IPS DF 19.7 (cell line): ENCODE measurements around the gene COX6A1.
"Not testable (repeated sequence)": the region's sequence is repeated elsewhere in the genome, so short reads cannot be mapped to it uniquely, and the experiment has no call there.

Experiments
- DNase-seq: peaks from one replicate; pipeline ENCODE4 v3.0.0-alpha.2; 2013; ENCODE audit warnings: low read depth, low spot score

COX6A1 gene

DNA sequence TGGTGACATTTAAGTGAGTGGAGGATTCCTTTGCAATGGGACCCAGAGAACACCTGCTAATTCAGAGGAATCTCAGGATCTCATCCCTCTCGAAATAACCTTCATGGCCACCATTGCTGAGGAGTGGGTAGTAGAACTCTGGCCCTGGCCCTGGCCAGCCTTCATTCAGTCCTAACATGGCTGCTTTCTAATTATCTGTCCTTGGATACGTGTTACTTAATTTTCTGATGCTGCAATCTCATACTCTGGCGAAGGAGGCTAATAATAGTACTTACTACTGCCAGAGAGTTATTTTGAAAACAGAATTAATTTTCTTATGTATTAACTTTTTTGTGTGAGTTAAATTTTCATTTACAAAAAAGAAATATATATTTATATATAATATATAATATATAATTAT lies 12.1 kb upstream of the COX6A1 start:
- DNase-seq, result no peak

DNA sequence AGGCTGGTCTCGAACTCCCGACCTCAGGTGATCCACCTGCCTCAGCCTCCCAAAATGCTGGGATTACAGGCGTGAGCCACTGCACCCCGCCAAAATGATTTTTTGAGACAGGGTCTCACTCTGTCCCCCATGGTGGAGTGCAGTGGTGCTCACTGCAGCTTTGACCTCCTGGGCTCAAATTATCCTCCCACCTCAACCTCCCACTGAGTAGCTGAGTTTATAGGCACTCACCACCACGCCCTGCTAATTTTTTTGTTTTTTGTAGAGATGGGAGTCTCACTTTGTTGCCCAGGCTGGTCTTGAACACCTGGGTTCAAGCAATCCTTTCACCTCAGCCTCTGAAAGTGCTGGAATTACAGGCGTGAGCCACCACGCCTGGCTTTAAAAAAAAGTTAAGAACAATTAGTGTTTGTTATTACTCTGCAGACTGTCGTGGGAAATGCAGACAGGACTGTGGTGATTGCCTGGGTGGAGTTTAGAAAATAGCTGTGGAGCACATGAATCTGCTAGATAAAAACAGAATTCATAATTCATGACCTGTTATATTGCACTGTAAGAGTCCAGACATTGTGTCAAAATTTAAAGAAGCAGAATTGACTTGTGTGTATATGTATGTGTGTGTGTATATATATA lies 9.2 kb upstream of the COX6A1 start:
- DNase-seq, result no peak

DNA sequence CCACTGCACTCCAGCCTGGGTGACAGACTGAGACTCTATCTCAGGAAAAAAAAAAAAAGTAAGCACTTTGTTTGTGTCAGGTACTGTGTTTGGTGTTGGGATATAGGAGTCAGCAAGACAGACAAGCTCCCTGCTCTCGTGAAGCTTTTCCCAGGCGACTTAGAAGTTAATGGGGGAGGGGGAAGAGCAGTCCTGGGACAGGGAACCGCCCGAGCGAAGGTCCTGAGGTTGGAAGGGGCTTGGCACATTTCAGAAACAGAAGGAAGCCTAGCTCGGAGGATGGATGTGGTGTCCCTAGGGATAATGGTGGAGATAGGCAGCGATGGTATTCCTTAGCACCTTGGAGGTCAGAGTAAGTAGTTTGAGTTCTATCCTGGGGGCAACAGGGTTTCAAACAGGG lies 8.5 kb upstream of the COX6A1 start:
- DNase-seq, result no peak

DNA sequence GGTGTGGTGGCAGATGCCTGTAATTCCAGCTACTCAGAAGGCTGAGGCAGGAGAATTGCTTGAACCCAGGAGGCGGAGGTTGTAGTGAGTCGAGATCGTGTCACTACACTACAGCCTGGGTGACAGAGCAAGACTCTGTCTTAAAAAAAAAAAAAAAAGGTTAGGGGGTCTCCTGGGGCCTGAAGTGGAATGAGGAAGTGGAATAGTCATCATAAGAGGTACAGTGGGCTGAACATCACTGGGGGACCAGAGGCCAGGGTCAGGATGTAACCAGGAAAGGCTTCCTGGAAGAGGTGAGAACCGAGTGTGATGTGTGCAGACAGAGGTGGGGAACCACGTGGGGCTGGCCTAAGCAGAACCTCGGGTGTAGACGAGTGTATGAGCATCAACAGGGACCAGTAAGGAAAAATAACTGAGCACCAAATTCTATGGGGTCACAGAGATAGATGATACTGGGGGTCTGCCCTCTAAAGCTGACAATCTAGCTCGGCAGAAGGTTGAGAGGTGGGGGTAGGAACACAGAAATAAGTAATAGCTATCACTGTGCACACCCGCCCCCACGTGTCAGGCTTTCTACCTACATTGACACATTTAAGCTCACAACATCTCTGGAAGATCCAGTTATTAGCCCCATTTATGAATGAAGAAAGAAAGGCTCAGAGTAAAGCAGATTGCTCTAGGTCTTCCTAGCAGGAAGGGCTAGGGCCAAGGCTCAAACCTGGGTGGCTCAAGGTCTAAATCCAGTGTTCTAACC lies 5.0 kb upstream of the COX6A1 start:
- DNase-seq, result no peak

DNA sequence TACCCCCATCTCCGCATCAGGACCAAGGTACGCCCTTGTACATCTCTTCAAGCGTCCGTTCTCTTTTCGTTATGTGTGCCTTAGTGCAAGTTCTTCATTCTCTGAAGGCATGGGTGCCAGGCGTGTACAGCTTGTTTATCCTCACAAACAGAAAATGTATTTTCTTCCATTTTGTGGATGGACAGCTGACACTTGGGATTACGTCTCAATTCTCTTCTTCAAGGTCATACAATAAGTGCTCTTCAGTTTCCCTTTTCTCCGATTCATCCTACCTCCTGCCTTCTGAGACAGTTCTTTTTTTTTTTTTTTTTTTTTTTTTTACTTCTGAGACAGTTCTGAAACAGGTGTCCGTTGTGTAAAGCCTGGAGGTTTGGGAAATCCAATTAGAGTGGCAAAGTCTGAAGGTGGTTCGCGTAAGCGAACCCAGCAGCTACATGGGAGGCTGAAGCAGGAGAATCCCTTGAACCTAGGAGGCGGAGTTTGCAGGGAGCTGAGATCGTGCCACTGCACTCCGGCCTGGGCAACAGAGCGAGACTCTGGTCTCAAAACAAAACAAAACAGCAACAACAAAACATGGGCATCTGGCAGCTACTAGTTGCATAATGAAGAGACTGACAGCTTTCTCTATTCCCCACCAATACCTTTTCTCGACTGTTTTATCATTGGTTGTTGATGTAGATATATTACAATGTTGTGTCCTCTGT lies 734 bp downstream of the COX6A1 start:
- DNase-seq, result no peak

DNA sequence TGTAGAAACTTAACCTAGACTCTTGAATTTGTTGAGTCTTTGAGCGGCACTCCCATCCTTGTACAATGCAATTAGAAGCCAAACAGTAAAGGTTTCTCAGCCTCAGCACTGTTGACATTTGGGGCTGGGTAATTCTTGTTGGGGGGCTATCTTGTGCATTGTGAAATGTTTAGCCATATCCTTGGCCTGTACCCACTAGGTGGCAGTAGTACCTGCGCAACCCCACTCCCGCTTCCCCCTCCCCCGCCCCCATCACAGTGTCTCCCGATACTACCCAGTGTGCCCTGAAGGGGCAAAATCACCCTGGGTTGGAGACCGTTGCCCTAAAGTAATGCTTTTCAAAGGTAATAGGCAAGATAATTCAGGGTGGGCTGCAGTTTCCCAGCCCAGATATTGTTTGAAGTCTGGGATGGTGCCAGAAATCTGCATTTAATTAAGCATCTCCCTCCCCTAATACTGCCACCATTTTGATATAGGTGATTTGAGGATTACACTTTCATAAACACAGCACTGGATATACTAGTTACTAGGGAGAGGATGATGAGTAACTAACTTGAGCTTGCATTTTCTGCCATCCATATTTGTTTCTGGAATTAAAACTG lies 1.8 kb downstream of the COX6A1 start:
- no peak for DNase-seq

DNA sequence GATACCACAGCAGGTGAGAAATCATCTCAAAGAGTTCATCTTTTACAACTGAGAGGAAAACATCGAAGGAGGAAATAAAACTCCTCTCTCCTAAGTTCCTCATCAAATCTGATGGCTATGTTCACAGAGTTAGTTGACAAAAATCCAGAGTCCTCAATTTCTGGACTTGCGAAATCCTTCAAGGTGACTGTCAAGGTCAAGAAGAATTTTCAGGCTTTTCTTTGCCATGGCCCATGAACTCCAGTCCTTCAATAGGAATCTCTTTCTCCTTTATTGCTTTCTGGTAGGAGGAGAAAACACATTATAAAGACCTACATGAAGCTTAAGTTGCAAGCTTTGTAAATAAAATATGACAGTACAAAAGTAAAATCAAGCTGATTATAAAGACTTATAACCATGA lies 6.8 kb downstream of the COX6A1 start:
- no peak for DNase-seq

DNA sequence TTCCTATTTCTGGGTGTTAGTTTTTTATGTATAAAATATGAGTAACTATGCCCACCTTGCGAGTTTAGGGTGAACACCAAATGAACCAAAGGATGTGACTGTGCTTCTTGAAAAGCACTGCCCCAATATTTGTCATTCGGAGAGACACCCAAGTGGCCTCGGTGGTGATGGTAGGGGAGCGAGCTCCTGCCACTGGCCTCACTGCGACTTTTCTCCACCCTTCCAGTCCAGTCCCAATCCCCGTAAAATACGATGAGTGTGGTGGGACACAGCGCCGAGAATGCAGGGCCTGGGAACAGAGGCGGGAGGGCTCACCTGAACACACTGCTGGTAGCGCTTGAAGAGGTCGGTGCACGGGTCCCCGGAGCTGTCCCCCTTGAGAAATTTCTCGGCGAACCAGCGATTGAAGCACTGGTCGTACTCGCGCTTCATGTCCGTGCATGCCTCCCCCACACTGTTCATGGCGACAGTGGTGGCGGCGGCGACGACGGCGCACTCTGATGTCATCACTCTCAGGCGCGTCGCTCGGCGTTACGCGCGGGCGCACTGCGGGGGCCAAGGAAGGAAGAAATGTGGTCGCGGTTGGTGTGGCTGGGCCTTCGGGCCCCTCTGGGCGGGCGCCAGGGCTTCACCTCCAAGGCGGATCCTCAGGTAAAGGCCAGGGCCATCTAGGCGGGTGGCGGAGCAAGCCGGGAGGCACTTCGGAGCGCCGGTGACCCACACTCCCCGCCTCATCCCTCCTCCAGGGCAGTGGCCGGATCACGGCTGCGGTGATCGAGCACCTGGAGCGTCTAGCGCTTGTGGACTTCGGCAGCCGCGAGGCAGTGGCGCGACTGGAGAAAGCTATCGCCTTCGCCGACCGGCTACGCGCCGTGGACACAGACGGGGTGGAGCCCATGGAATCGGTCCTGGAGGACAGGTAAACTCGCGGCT lies 8.3 kb downstream of the COX6A1 start, which contains the start of the genes GATC and TRIAP1:
TSS of gene GATC (plus strand) at position 534 of the 933 bp plus-strand sequence. CDS start at position 571, 37 bp downstream.
TSS of gene TRIAP1 (minus strand) at position 474 of the 933 bp plus-strand sequence. CDS start at position 462, 12 bp downstream.
- no peak for DNase-seq

DNA sequence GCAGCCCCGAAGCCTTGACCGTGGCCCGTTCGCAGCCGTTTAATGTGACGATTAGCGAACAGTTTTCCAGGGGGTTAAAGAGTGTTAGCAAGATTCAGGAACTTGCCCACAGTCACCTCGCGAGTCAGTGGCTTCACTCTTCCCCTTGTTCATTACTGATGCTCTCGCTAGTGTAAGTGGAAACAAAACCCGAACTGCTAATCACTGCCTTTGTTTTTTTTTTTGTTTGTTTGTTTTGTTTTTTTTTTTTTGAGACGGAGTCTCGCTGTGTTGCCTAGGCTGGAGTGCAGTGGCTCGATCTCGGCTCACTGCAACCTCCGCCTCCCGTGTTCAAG lies 8.9 kb downstream of the COX6A1 start:
- DNase-seq, result not testable (repeated sequence)

DNA sequence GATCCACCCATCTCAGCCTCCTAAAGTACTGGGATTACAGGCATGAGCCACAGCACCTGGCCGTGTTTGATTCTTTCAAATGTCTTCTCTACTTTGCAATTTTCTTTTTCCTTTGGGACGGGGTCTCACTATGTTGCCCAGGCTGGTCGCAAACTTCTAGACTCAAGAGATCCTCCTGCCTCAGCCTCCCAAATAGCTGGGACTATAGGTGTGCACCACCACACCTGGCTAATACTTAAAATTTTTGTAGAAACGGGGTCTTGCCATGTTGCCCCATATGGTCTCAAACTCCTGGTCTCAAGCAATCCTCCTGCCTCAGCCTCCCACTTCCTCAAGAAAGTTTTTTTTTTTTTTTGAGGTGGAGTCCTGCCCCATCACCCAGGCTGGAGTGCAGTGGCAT lies 10.1 kb downstream of the COX6A1 start:
- no peak for DNase-seq

DNA sequence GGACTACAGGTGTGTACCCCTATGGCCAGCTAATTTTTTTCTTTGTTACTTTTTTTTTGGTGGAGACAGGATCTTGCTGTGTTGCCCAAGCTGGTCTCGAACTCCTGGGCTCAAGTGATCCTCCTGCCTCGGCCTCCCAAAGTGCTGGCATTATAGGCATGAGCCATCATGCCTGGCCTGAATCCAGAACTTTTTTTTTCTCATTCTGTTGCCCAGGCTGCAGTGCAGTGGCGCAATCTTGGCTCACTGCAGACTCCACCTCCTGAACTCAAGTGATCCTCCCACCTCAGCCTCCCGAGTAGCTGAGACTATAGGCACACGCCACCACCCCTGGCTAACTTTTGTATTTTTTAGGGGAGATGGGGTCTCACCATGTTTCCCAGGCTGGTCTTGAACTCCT lies 14.6 kb downstream of the COX6A1 start:
- not testable (repeated sequence) for DNase-seq

DNA sequence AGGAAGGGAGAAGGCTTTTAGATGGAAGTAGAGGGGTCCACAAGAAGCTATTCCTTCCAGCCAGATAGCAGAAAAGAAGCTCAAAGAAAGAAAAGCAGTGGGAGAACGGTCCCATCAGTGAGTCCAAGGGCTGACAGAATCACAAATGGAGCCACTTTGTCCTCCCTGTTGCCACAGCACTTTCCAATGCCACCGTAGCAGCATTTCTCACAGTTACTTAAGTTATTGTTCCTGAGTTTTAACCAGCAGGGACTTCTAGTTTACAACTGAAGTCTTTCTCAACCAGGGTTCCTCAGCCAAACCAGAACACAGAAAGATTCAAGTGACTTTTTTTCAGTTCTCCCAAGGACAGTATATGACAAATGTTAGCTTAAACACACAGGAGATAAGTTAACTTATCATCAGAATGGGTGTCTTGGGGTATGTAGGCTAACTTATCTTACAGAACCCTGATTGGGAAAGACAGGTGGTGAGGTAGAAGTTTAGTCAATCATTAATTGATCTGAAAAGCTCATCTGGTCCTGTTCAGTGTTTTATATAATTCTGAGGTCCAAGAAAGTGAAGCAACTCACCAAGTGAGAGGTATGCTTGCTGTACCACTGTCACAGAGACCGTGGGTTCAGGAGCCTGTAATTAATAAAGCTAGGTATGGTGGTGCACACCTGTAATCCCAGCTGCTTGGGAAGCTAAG lies 15.3 kb downstream of the COX6A1 start:
- no peak for DNase-seq

DNA sequence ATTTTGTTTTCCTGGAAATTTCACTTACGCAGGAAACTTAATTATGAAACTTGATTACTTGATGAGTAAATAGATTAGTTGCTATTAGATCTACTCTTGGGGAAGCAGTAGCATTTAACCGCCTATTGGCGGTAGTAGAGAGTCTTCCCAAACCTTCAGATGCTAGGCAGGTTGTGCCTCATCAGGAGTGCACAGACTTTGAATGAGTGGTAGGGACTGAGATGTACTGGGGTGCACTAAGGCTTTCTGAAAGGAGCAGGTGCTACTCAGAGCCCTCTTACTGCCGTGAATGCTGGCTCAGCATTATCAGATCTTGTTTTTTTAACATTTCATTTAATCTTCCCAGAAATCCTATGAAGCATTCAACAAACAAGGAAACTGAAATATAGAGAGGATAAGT lies 16.1 kb downstream of the COX6A1 start:
- no peak for DNase-seq

DNA sequence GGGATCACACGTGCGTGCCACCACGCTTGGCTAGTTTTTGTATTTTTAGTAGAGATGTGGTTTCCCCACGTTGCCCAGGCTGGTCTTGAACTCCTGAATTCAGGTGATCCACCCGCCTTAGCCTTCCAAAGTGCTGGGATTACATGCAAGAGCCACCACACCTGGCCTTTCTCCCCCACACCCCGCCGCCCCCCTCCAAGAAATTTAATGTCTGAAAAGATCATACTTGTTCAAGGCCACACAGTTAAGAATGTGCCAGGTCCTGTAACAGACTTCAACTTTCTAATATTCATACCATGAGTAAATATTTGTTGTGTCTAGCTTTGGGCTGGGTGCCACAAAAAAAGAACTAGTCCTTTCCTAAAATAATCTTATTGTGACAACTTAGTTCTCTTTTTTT lies 17.4 kb downstream of the COX6A1 start:
- DNase-seq, result no peak

DNA sequence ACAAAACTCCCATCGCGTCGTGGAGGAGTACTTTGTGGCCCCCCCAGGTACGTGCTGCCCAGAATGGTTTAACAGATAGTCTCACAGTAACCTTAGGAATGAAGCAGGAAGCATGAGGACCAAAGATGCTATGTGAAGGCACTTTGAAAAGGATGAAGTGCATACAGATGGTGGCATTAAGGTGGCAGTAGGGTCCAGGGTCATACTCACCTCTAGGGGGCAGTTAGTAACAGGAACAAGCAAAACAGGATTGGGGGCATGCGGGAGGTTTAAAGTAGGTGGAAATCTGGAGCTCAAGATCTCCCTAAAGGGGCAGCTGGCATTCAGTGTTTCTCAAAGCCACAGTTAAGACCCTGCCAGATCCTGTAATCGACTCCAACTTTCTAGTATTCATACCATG lies 19.2 kb downstream of the COX6A1 start:
- DNase-seq, result no peak

DNA sequence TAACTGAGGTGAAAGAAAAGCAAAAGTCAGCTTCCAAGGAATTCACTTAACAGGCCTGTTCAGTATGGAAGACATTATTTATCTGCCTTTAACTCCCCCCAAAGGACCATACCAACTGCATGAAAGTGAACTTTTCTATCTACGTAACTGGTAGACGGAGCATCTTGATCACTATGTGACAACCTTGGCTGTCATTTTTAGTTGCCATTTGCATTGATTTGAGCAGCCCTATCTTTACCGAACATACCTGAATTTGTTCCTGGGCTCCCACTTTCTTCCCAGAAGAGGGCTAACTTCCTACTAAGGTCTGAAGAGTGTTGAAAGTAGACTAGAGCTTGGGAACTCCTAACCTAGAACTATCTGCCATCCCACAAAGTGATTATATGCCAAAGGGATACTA lies 22.2 kb downstream of the COX6A1 start:
- DNase-seq, result no peak

DNA sequence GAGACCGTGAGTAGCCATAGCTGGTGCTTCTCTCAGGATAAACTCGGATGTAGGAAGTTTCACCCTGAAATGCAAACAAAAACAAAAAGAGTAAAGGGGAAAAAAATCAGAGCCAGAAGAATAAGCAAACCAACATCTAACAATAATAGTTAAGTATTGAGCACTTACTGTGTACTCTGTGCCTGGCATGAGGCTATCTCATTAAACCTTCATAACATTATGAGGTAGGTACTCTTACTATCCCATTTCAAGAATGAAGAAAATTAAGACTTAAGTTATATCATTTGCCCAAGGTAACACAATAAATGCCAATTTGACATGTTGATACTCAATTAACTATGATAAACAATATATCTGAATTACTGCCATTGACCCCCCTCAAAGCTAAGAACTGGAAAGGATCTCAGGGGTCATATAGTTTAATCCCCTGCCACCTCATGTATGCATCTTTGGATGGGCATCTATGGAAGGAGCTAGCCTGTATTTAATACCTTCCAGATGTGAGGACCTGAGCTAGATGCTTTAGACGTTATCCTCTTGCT lies 24.3 kb downstream of the COX6A1 start:
- DNase-seq, result no peak

DNA sequence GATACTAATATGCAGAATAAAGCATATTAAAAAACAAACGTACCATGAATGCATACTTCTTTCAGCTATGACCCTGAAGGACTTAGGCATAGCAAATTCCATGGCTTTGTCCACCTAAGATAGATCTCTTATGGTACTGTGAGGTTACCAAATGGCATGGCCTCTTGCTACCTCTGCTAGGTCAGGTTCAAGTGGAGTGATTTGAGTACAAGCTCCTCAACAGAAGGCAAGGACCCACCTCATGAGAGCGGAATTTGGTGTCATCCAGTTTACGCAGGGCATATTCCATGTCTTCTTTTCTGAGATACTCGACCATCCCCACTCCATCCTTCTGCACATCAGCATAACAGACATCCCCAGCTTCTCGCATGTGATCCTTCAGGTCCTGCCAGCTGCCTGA lies 25.8 kb downstream of the COX6A1 start:
- no peak for DNase-seq

DNA sequence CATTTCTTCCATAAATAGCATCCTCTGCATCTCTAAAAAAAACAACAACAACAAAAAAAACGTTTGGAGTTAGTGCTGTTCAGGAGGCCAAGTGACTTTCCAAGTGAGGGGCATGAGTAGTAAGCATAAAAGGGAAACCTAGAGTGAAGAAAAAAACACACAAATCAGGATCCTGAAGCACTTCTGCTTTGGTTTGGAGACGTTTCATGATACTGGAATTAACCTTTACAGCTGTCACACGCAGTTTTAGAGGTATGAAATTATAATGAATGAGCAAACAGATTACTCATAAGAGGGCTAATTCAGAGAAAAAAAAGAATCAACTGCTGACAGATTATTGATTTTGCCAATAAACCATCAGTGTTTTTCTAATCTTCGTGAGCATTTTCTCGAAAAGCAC lies 27.8 kb downstream of the COX6A1 start:
- DNase-seq, result no peak

DNA sequence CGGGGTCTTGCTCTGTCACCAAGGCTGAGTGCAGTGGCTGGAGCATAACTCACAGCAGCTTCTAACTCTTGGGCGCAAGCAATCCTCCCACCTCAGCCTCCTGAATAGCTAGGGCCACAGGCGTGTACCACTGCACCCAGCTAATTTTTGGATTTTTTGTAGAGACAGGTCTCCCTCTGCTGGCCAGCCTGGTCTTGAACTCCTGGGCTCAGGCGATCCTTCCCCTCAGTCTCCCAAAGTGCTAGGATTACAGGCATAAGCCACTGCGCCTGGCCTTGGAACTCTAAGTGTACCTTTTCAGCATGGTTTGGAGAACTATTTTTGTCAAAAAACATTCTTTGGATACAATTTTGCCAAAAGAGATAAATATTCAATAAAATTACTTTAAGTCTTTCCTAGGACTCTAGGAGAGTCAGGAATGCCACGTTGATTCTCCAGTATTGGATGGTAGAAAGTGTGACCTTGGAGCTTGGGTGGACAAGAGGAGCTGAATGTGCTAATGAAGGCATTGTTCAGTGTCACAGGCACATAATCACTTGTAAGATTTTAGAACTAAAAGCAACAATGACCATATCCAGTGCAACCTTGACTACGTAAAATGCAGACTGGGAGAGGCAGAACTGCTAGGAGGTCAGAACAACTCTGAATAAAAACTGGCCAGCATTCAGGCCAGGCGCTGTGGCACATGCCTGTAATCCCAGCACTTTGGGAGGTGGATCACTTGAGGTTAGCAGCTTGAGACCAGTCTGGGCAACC lies 28.8 kb downstream of the COX6A1 start:
- no peak for DNase-seq
